ENCODE measurements around the gene FAM120A. TPM values are rescaled to one million over a fixed set of nuclear protein-coding genes. Genes with fewer than 3 reads are reported as not detected.

The FAM120A gene
- total RNA-seq, 4 donors from 2014 or later = 44.4 to 94.7 (median 72.3) TPM

DNA sequence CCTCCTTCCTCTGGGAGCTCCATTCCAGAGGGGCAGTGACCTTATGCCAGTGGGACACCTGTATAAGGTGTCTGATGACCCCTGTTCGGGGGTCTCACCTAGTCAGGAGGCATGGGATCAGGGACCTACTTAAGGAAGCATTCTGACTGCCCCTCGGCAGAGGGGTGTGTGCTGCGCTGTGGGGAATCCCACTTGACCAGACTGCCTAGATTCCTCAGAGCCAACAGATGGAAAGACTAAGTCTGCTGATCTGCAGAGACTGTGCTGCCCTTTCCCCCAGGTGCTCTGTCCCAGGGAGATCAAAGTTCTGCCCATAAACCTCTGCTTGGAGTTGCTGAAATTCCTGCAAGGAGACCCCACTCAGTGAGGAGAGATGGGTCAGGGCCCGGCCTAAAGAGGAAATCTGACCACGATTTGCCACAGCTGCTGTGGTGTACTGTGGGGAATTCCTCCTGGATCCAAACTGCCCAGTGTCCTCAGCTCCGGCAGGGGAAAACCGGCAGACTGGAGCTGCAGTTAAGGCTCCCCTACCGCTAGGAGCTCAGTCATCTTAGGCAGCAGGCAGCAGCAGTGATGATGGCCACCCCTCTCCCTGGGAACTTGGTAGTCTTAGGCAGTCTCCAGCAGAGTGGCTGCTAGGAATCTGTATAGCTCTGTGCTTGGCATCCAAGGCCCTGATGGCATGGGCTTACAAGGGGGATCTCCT, 34.8 kb upstream of the FAM120A start:
- no peak overlapping the region for H3K4me3 ChIP-seq
- H3K27ac ChIP-seq = no peak overlapping the region
- no peaks in the 10 kb centered on the region for H3K36me3 ChIP-seq
- no peaks in the 10 kb centered on the region for H3K4me1 ChIP-seq
- TF ChIP-seq, protein P1, sequence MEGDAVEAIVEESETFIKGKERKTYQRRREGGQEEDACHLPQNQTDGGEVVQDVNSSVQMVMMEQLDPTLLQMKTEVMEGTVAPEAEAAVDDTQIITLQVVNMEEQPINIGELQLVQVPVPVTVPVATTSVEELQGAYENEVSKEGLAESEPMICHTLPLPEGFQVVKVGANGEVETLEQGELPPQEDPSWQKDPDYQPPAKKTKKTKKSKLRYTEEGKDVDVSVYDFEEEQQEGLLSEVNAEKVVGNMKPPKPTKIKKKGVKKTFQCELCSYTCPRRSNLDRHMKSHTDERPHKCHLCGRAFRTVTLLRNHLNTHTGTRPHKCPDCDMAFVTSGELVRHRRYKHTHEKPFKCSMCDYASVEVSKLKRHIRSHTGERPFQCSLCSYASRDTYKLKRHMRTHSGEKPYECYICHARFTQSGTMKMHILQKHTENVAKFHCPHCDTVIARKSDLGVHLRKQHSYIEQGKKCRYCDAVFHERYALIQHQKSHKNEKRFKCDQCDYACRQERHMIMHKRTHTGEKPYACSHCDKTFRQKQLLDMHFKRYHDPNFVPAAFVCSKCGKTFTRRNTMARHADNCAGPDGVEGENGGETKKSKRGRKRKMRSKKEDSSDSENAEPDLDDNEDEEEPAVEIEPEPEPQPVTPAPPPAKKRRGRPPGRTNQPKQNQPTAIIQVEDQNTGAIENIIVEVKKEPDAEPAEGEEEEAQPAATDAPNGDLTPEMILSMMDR (IDR thresholded peaks at IDR 0.05 in 4 of 5, conservative IDR thresholded peaks at IDR 0.05 in 1 of 5) = no peak
- no peak for TF ChIP-seq POLR2A (IDR thresholded peaks at IDR 0.05)
- DNase-seq = no peak
- intact Hi-C loops (cut with DNase I; ENCODE audit: low total_unique reads) (no loop called here), in situ Hi-C loops (cut with MboI; ENCODE audit: low sequenced_read_pairs in 4 of 4) (no loop called here)
- ATAC-seq = no peak
- H3K9me3 ChIP-seq = no peaks in the 10 kb centered on the region
- no peaks in the 10 kb centered on the region for H3K27me3 ChIP-seq

DNA sequence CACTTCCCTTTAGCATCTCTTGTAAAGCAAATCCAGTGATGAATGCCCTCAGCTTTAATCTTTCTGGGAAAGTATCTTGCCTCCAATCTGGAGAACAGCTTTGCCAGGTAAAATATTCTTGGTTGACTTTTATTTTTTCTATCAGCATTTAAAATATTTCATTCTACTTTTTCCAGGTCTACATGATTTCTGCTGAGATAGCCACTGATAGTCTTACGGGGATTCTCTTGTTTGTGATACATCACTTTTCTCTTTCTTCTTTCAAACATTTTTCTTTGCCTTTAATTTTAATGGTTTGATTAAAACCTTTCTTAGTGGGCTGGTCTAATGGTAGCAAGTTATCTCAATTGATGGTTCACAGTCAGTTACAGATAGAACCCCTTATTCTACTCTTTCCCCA, 33.9 kb upstream of the FAM120A start:
- Histone ChIP-seq H3K27me3 (no peaks in the 10 kb centered on the region), H3K4me1 (no peaks in the 10 kb centered on the region), H3K4me3 (no peak overlapping the region), H3K36me3 (no peaks in the 10 kb centered on the region), H3K9me3 (no peaks in the 10 kb centered on the region), H3K27ac (no peak overlapping the region)
- DNase-seq (no peak), ATAC-seq (no peak)
- in situ Hi-C loops (cut with MboI; ENCODE audit: low sequenced_read_pairs in 4 of 4) = no loop called here
- intact Hi-C loops (cut with DNase I; ENCODE audit: low total_unique reads) = no loop called here
- TF ChIP-seq, protein P1 (IDR thresholded peaks at IDR 0.05 in 4 of 5, conservative IDR thresholded peaks at IDR 0.05 in 1 of 5) = no peak
- TF ChIP-seq POLR2A (IDR thresholded peaks at IDR 0.05) = no peak

DNA sequence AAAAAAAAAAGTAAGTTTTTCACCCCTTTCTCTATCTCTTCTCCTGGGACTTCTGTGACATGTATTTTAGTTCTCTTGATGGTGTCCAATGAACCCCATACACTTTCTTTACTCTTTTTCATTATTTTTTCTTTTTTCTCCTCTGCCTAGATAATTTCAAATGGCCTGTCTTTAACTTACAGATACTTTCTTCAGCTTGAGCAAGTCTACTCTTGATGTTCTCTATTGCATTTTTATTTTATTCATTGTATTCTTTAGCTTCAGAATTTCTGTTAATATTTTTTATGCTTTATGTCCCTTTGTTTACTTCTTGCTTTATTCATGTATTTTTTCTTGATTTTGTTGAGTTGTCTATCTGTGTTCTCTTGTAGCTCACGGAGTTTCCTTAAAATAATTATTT, 32.5 kb upstream of the FAM120A start:
- ATAC-seq = no peak
- no peak for DNase-seq
- intact Hi-C loops (cut with DNase I; ENCODE audit: low total_unique reads) = no loop called here
- in situ Hi-C loops (cut with MboI; ENCODE audit: low sequenced_read_pairs in 4 of 4) = no loop called here
- H3K27me3 ChIP-seq = no peaks in the 10 kb centered on the region
- H3K36me3 ChIP-seq = no peaks in the 10 kb centered on the region
- H3K27ac ChIP-seq = no peak overlapping the region
- no peaks in the 10 kb centered on the region for H3K9me3 ChIP-seq
- H3K4me3 ChIP-seq = no peak overlapping the region
- no peaks in the 10 kb centered on the region for H3K4me1 ChIP-seq
- TF ChIP-seq POLR2A (IDR thresholded peaks at IDR 0.05) = no peak
- TF ChIP-seq, protein P1 (IDR thresholded peaks at IDR 0.05 in 4 of 5, conservative IDR thresholded peaks at IDR 0.05 in 1 of 5) = no peak

DNA sequence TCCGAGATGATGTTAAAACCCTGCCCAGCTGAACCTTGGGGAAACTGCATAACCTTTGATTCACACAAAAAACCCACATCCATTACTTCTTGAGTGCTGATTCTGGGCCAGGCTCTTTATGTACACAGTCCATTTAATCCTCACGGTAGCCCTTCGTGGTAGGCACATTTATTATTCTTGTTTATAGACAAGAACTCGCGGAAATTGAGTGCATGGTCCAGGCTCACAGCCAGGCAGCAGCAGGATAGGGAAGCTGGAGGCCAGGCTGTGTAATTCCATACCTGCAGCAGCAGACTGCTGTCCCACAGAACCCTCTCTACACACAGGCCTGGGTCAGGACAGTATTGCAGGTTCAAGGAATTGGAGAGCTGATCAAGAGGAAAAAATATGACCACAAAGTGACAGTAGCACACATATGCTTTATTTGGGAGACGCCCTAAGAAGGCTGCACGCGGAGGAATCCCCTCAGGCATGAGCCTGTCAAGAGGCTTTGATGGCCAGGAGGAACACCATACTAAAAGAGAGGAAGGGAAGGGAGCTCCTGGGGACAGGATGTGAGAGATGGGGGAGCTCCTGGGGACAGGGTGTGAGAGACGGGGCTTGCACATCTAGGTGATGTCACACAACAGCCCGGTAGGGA, 28.4 kb upstream of the FAM120A start:
- intact Hi-C loops (cut with DNase I; ENCODE audit: low total_unique reads) (no loop called here), in situ Hi-C loops (cut with MboI; ENCODE audit: low sequenced_read_pairs in 4 of 4) (no loop called here)
- no peak for ATAC-seq
- no peaks in the 10 kb centered on the region for H3K36me3 ChIP-seq
- no peaks in the 10 kb centered on the region for H3K4me1 ChIP-seq
- no peaks in the 10 kb centered on the region for H3K27me3 ChIP-seq
- H3K27ac ChIP-seq = no peak overlapping the region
- H3K4me3 ChIP-seq = no peak overlapping the region
- TF ChIP-seq, protein P1 (IDR thresholded peaks at IDR 0.05 in 4 of 5, conservative IDR thresholded peaks at IDR 0.05 in 1 of 5) = no peak
- no peak for TF ChIP-seq POLR2A (IDR thresholded peaks at IDR 0.05)
- H3K9me3 ChIP-seq = no peaks in the 10 kb centered on the region
- no peak for DNase-seq
